ENCODE results near the gene IFITM2.
A peak's percentile ranks its signal among the peaks of the same experiment; 100 is the strongest.

Gene IFITM2

GRCh38 chr11:355581-356458, 48.2 kb downstream of the IFITM2 start:
- peak overlapping the region; percentile 100 for H3K27ac ChIP-seq (ENCODE audit: low read depth, low read length)
- peak overlapping the region; percentile 99 for H4K12ac ChIP-seq (ENCODE audit: low read depth, low read length)
- H4K91ac ChIP-seq (ENCODE audit: low read depth, low read length) = peak overlapping the region; percentile 99
- H2AFZ ChIP-seq (ENCODE audit: insufficient read depth, low read length, poor library complexity) = peak overlapping the region; percentile 96
- peak overlapping the region; percentile 99 for H3K18ac ChIP-seq (ENCODE audit: low read length)
- DNase-seq = peak; percentile 86 to 95
- H3K4me3 ChIP-seq (ENCODE audit: low read depth, low read length) = peak overlapping the region; percentile 60
- H3K27me3 ChIP-seq (ENCODE audit: insufficient read depth, low read length) = no peaks in the 10 kb centered on the region
- peak overlapping the region; percentile 73 for H3K4me2 ChIP-seq (ENCODE audit: low read length)
- no peaks in the 10 kb centered on the region for H3K36me3 ChIP-seq (ENCODE audit: control insufficient read depth in 1 of 2, insufficient read depth in 2 of 2, low read length in 2 of 2)
- H3K14ac ChIP-seq (ENCODE audit: low read length) = peak overlapping the region; percentile 98
- peaks cover 6% of the 10 kb centered on the region for H3K79me2 ChIP-seq (ENCODE audit: control insufficient read depth, insufficient read depth, low read length, poor library complexity)
- peaks cover 25% of the 10 kb centered on the region for H3K9me3 ChIP-seq (ENCODE audit: insufficient read depth, low read depth, low read length)
- H2AK5ac ChIP-seq (ENCODE audit: low read length) = peak overlapping the region; percentile 95
- peak overlapping the region; percentile 99 for H4K8ac ChIP-seq (ENCODE audit: low read depth, low read length)
- peaks cover 10% of the 10 kb centered on the region for H3K79me1 ChIP-seq (ENCODE audit: low read length)
- H3K4ac ChIP-seq (ENCODE audit: low read depth, low read length) = peak overlapping the region; percentile 90
- peaks cover 7 to 12% of the 10 kb centered on the region in 2 experiments for H3K4me1 ChIP-seq (ENCODE audit: control insufficient read depth in 1 of 2, insufficient read depth in 2 of 2, low read length in 2 of 2)
- peak overlapping the region; percentile 85 for H2BK12ac ChIP-seq (ENCODE audit: low read length)
- H2BK120ac ChIP-seq (ENCODE audit: insufficient read depth, low read length, poor library complexity) = peak overlapping the region; percentile 99
- peak overlapping the region; percentile 81 for H3K9ac ChIP-seq (ENCODE audit: low read length)
- no CpG with 5 or more reads among the region's 76 CpGs for WGBS (ENCODE audit: extremely low coverage, insufficient coverage, insufficient read length)
- H2BK5ac ChIP-seq (ENCODE audit: low read depth, low read length, poor library complexity) = peak overlapping the region; percentile 99
- H3K23ac ChIP-seq (ENCODE audit: low read length) = no peak overlapping the region

- H4K8ac ChIP-seq (ENCODE audit: low read depth, low read length) = no peak overlapping the region
- no peak overlapping the region for H3K9ac ChIP-seq (ENCODE audit: low read length)
- no peak overlapping the region for H3K4ac ChIP-seq (ENCODE audit: low read depth, low read length)
- no peak overlapping the region for H3K14ac ChIP-seq (ENCODE audit: low read length)
- no peak overlapping the region for H2BK5ac ChIP-seq (ENCODE audit: low read depth, low read length, poor library complexity)
- H3K27me3 ChIP-seq (ENCODE audit: insufficient read depth, low read length) = no peaks in the 10 kb centered on the region
- H4K91ac ChIP-seq (ENCODE audit: low read depth, low read length) = no peak overlapping the region
- H4K12ac ChIP-seq (ENCODE audit: low read depth, low read length) = no peak overlapping the region
- no peak overlapping the region for H2BK12ac ChIP-seq (ENCODE audit: low read length)
- H3K36me3 ChIP-seq (ENCODE audit: control insufficient read depth in 1 of 2, insufficient read depth in 2 of 2, low read length in 2 of 2) = no peaks in the 10 kb centered on the region
- H3K27ac ChIP-seq (ENCODE audit: low read depth, low read length) = no peak overlapping the region
- H2AK5ac ChIP-seq (ENCODE audit: low read length) = no peak overlapping the region
- no peak overlapping the region for H2AFZ ChIP-seq (ENCODE audit: insufficient read depth, low read length, poor library complexity)
- no CpG with 5 or more reads among the region's 6 CpGs for WGBS (ENCODE audit: extremely low coverage, insufficient coverage, insufficient read length)
- peaks cover 6% of the 10 kb centered on the region for H3K79me2 ChIP-seq (ENCODE audit: control insufficient read depth, insufficient read depth, low read length, poor library complexity)
- no peak overlapping the region for H3K4me2 ChIP-seq (ENCODE audit: low read length)
- H3K4me1 ChIP-seq (ENCODE audit: control insufficient read depth in 1 of 2, insufficient read depth in 2 of 2, low read length in 2 of 2) = peaks cover 7 to 8% of the 10 kb centered on the region in 2 experiments
- H3K18ac ChIP-seq (ENCODE audit: low read length) = no peak overlapping the region
- peak overlapping the region; percentile 60 for H3K4me3 ChIP-seq (ENCODE audit: low read depth, low read length)
- no peak for DNase-seq
- H3K23ac ChIP-seq (ENCODE audit: low read length) = peak overlapping the region; percentile 33
- peaks cover 10% of the 10 kb centered on the region for H3K79me1 ChIP-seq (ENCODE audit: low read length)
- H2BK120ac ChIP-seq (ENCODE audit: insufficient read depth, low read length, poor library complexity) = no peak overlapping the region
- H3K9me3 ChIP-seq (ENCODE audit: insufficient read depth, low read depth, low read length) = peaks cover 29% of the 10 kb centered on the region
Observed at GRCh38 chr11:356610-357009, 49.0 kb downstream of the IFITM2 start.

- DNase-seq = no peak
- Histone ChIP-seq H2BK12ac (ENCODE audit: low read length) (no peak overlapping the region), H2BK120ac (ENCODE audit: insufficient read depth, low read length, poor library complexity) (no peak overlapping the region)
Observed at GRCh38 chr11:357582-357981, 50.0 kb downstream of the IFITM2 start.

GRCh38 chr11:358129-358800, 50.6 kb downstream of the IFITM2 start:
- Histone ChIP-seq H3K27me3 (ENCODE audit: insufficient read depth, low read length) (no peaks in the 10 kb centered on the region), H3K27ac (ENCODE audit: low read depth, low read length) (no peak overlapping the region), H3K23ac (ENCODE audit: low read length) (no peak overlapping the region), H3K79me2 (ENCODE audit: control insufficient read depth, insufficient read depth, low read length, poor library complexity) (peaks cover 6% of the 10 kb centered on the region), H3K4me2 (ENCODE audit: low read length) (no peak overlapping the region), H2AK5ac (ENCODE audit: low read length) (no peak overlapping the region), H2BK120ac (ENCODE audit: insufficient read depth, low read length, poor library complexity) (no peak overlapping the region), H3K4me3 (ENCODE audit: low read depth, low read length) (no peak overlapping the region), H3K4ac (ENCODE audit: low read depth, low read length) (no peak overlapping the region), H3K18ac (ENCODE audit: low read length) (no peak overlapping the region), H4K12ac (ENCODE audit: low read depth, low read length) (no peak overlapping the region), H4K91ac (ENCODE audit: low read depth, low read length) (no peak overlapping the region), H3K14ac (ENCODE audit: low read length) (no peak overlapping the region), H2BK5ac (ENCODE audit: low read depth, low read length, poor library complexity) (no peak overlapping the region), H2BK12ac (ENCODE audit: low read length) (no peak overlapping the region), H3K79me1 (ENCODE audit: low read length) (peaks cover 10% of the 10 kb centered on the region), H3K9ac (ENCODE audit: low read length) (no peak overlapping the region), H4K8ac (ENCODE audit: low read depth, low read length) (no peak overlapping the region), H3K9me3 (ENCODE audit: insufficient read depth, low read depth, low read length) (peaks cover 34% of the 10 kb centered on the region), H3K36me3 (ENCODE audit: control insufficient read depth in 1 of 2, insufficient read depth in 2 of 2, low read length in 2 of 2) (no peaks in the 10 kb centered on the region), H2AFZ (ENCODE audit: insufficient read depth, low read length, poor library complexity) (no peak overlapping the region), H3K4me1 (ENCODE audit: control insufficient read depth in 1 of 2, insufficient read depth in 2 of 2, low read length in 2 of 2) (peaks cover 7 to 8% of the 10 kb centered on the region in 2 experiments)
- no peak for DNase-seq
- WGBS (ENCODE audit: extremely low coverage, insufficient coverage, insufficient read length) = no CpG with 5 or more reads among the region's 34 CpGs

More at GRCh38 chr11:357582-357981, 50.0 kb downstream of the IFITM2 start:
- Histone ChIP-seq H3K79me2 (ENCODE audit: control insufficient read depth, insufficient read depth, low read length, poor library complexity) (peaks cover 6% of the 10 kb centered on the region), H3K4me3 (ENCODE audit: low read depth, low read length) (no peak overlapping the region), H3K4ac (ENCODE audit: low read depth, low read length) (no peak overlapping the region), H3K79me1 (ENCODE audit: low read length) (peaks cover 10% of the 10 kb centered on the region), H3K9ac (ENCODE audit: low read length) (no peak overlapping the region), H4K91ac (ENCODE audit: low read depth, low read length) (no peak overlapping the region), H2AK5ac (ENCODE audit: low read length) (no peak overlapping the region), H3K23ac (ENCODE audit: low read length) (peak overlapping the region; percentile 33), H4K12ac (ENCODE audit: low read depth, low read length) (no peak overlapping the region), H3K18ac (ENCODE audit: low read length) (no peak overlapping the region), H2AFZ (ENCODE audit: insufficient read depth, low read length, poor library complexity) (no peak overlapping the region), H3K4me2 (ENCODE audit: low read length) (no peak overlapping the region), H3K27me3 (ENCODE audit: insufficient read depth, low read length) (no peaks in the 10 kb centered on the region), H3K27ac (ENCODE audit: low read depth, low read length) (no peak overlapping the region), H3K36me3 (ENCODE audit: control insufficient read depth in 1 of 2, insufficient read depth in 2 of 2, low read length in 2 of 2) (no peaks in the 10 kb centered on the region), H2BK5ac (ENCODE audit: low read depth, low read length, poor library complexity) (no peak overlapping the region), H3K14ac (ENCODE audit: low read length) (no peak overlapping the region), H3K9me3 (ENCODE audit: insufficient read depth, low read depth, low read length) (peaks cover 32% of the 10 kb centered on the region), H4K8ac (ENCODE audit: low read depth, low read length) (no peak overlapping the region), H3K4me1 (ENCODE audit: control insufficient read depth in 1 of 2, insufficient read depth in 2 of 2, low read length in 2 of 2) (peaks cover 7 to 8% of the 10 kb centered on the region in 2 experiments)
- WGBS (ENCODE audit: extremely low coverage, insufficient coverage, insufficient read length) = 100% methylated on average over 2 of the region's 4 CpGs

Measured in trophoblast cell (in vitro differentiated cells and primary cell).